ENCODE measurements around the gene CTNNB1.

Gene CTNNB1

GRCh38 chr3:41198950-41199865 is at the start of gene CTNNB1:
Gene CTNNB1, plus strand, starts transcription at chr3:41199505. Its CDS starts 24,564 bp downstream, at chr3:41224069.
- peak; percentile 30 to 93 (median 85) for DNase-seq

DNA sequence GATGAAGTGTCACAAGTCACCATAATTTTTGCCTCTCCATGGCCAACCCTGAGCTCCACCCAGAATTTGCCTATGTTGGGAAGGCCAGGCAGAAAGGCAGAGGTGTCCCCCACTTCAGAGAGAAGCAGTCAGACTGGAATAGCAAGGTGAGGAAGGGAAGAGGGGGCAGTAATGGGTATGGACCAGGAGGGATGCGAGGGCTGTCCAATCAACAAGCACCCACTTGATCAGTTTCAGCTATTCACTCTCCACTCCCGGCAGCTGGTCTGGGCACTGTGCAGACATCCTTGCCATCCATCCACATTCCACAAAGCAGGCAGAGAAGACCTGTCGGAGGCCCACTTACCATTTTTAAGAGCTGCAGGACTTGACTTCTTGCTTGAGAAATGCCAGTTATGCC is 43.5 kb upstream of the CTNNB1 start:
- DNase-seq = no peak

GRCh38 chr3:41158947-41159346 is 40.4 kb upstream of the CTNNB1 start:
- DNase-seq = no peak

GRCh38 chr3:41159588-41160189 is 39.6 kb upstream of the CTNNB1 start:
- DNase-seq = no peak

GRCh38 chr3:41162541-41162940 is 36.8 kb upstream of the CTNNB1 start:
- DNase-seq = no peak

DNA sequence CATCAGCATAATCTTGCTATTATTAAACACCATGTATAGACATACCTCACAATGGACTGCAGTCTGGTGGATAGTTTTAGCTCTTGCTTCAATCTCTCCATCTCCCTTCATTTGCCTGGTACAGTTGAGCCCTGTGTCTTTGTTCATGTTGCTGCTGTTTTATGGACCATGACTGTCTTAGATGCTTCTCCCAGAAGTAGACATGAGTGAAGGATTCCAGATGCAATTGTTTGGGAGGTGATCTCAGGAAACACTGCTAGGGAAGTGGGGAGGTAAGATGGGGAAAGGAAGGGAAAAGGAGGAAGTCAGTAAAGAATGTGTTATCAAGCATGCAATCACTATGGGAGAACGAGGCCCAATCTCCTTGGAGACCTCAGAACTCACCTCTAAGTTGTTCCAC is 36.3 kb upstream of the CTNNB1 start:
- DNase-seq = no peak

DNA sequence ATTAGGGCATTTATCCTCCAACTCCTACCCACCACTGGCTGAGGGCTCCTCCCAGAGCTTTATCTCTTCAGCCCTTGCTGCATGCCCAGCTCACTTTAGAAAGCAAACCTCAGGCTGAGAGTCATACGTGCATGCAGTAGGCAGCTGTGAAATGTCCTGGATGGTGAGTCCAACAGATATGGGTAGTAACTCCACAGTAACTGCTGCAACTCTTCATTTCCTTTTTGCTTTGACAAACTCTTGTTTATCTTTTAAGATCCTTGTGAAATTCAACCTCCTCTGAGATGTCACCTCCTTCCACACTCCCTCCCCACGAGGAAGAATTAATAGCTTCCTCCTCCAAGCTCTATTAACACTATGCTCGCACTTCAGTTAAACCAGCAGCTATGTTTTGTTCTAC is 35.9 kb upstream of the CTNNB1 start:
- DNase-seq = no peak

DNA sequence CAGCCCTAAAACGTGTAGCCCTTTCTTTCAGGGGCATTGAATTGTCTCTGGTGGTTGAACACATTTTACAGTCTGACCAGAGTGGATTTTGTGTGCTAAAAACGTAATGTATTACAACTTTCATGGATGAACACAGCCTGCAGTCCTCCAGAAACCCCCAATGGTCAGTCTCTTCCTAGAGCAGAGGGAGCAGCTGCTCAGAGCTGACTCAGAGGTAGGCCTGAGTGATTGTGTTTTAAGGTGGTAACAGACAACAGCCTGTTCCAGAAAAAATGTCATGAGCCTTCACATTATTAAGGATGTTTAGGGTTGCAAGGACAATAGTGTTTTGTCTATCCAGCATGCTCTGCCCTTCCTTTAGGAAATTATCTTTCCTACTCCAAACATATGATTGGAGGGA is 34.5 kb upstream of the CTNNB1 start:
- DNase-seq = no peak

GRCh38 chr3:41167722-41168497 is 31.4 kb upstream of the CTNNB1 start:
- DNase-seq = no peak

GRCh38 chr3:41169023-41169422 is 30.3 kb upstream of the CTNNB1 start:
- no peak for DNase-seq

- DNase-seq = no peak
Measured at GRCh38 chr3:41173926-41174885, 25.1 kb upstream of the CTNNB1 start.

- DNase-seq = no peak
Measured at GRCh38 chr3:41175365-41175764, 23.9 kb upstream of the CTNNB1 start.

DNA sequence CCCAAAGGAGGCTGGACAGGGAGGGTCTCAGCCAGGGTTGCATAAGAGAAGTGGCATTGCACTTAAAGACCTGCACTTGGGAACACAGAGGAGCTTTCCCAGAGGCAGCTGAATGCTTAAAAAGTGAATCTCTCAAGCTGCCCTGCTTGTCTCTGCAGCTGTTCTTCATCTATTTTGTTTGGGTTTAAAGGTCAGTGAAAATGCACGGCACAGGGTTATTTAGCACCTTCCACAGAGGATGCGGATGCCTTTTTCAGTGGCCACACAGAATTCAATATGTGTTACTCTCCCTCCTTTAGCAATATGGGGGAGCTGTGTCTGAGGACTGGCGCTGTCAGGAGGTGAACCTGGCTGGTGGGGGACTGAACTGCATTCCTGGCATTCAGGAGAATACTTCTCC is 22.7 kb upstream of the CTNNB1 start:
- no peak for DNase-seq

DNA sequence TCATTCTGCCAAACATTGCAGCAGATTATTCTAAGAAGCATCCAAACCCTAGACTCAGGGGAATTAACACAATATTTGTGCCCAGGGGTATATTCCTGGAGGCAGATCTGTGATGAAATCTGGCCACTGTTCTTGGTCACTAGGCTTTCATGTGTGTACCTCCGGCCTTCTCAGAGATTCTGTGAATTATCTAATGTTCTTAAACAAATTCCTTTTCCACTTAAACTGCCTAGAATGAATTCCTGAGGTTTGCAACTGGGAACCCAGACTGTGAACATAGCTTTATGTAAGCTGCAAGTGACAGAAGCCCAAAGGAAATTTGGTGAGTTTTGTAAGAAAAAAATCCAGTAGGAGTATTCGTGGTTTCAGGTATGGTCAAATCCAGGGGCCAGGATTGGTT is 20.7 kb upstream of the CTNNB1 start:
- DNase-seq = no peak

DNA sequence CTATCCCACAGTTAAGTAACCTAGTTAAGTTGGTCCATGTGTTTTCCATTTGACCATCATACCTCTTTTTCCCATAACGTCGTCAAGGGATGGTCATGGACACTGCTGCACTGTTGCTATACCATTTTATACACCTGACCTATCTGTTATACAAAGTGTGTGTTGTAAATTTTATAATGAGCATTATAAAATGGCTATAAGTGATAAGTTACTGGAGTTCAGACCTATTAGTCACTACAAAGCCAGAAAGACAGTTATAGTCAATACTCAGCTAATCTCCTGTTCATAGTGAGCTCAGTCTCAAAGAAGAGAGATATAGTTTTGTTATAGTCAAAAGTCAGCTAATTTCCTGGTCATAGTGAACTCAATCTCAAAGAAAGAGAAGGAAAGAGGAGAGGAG is 18.9 kb upstream of the CTNNB1 start:
- no peak for DNase-seq

- no peak for DNase-seq
Measured at GRCh38 chr3:41182504-41183059, 16.7 kb upstream of the CTNNB1 start.

DNA sequence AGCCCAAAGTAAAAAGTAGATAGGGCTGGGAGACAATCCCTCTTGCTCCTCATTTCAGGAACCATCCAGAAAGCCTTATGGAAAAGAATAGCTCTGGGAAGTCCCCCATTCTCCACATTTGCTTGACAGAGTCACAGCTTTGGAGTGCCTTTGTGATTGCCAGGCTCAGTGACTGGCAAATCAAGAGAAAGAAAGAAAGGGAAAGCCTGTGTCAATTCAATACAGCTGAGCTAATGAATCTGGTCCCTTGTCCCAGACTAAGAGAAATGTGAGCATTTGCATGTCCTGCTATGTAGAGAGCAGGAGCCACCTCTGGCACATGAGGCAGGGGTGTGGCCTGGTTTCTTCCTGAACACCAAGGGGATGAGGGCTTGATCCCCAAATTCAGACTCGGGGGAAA is 14.9 kb upstream of the CTNNB1 start:
- DNase-seq = no peak

DNA sequence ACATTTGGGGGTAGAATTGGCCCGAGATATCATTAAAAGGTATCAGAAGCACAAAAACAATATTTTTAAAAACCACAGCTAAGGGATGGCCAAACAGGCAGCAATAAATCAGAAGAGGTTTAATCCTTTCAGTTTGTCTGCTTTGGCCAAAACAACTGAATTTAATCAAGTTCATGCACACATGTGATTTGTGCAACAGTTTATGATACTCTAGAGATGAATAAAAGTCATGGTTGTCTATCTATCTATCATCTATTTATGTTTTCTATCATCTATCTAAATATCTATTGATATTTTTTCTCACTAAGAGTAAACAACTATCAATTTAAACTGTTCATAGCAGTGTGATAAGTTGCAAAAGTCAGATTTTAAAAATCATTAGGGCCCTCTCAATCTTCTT is 13.0 kb upstream of the CTNNB1 start:
- DNase-seq = no peak

- no peak for DNase-seq
Measured at GRCh38 chr3:41188306-41188705, 11.0 kb upstream of the CTNNB1 start.

DNA sequence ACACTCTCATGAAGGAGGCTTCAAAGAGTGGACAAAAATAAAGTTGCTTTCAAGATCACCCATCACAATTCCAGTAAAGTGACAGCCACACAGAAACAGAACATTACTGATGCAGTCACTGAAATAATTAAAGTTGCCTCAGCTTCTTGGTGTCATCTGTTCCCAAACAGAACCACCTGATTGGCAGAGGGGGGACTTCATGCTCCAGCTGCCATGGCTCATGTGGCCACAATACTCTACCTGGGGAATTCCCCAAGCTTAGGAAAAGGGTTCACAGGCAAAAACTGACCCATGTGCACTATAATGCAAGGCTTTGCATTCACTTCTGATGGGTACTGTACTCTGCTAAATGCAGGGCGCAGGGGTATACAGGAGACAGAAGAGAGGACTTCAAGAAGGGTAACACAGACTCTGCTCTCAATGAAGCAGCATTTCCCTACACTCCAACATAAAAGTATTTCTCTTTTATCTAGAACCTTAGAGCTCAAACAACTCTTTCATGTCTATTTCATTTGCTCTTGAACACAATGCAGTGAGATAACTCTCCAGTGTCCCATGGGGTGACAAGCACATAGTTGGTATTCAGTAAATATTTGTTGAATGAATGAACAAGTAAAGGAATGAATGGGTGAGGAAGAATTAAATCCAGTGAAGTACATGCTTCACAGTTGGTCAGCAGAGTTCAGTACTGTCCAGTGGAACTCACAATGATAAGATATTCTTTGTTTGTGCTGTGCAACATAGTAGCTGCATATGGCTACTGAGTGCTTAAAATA is 8.6 kb upstream of the CTNNB1 start:
- DNase-seq = no peak
